H1 (cell line): ENCODE results near the gene ALG3. TPM values are rescaled to one million over a fixed set of nuclear protein-coding genes. Genes with fewer than 3 reads are reported as not detected.

ENCODE experiments used
- CTCF ChIA-PET: fragments of 300-600 bp; sonication (Branson Sonifier 250); formaldehyde crosslinking; loops from one replicate; lab custom pipeline; 2021; ENCODE audit not compliant: partially characterized antibody; lab: Charles Lee
- POLR2A ChIA-PET: fragments of 300-600 bp; sonication (Branson Sonifier 250); formaldehyde crosslinking; loops from one replicate; lab custom pipeline; 2021; ENCODE audit warnings: inconsistent platforms; ENCODE audit not compliant: partially characterized antibody; lab: Charles Lee
- DNase-seq, 2 experiments: peaks; one replicate each; pipeline versions ENCODE4 v3.0.0 to v3.0.0-alpha.2; 2010 to 2022; ENCODE audit warnings: low spot score in 2 of 2, low read depth in 1 of 2, mixed read lengths in 1 of 2
- FAIRE-seq: peaks from 2 replicates; lab custom pipeline; 2011; peaks lifted over from hg19 to GRCh38; lab: Jason Lieb, UNC
- H2AFZ ChIP-seq: 2 replicates; pipeline ENCODE4 v1.8.1; 2012; ENCODE audit warnings: low read length, inconsistent platforms
- H2AK5ac ChIP-seq: 2 replicates; pipeline ENCODE4 v1.6.1; 2013; ENCODE audit warnings: low read depth, low read length
- H2BK120ac ChIP-seq: replicated peaks from 2 replicates; pipeline ENCODE3; 2013; ENCODE audit warnings: low read depth, low read length, inconsistent platforms
- H2BK12ac ChIP-seq: 2 replicates; pipeline ENCODE4 v1.6.1; 2013; ENCODE audit warnings: low read depth, low read length
- H2BK15ac ChIP-seq: 2 replicates; pipeline ENCODE4 v1.6.1; 2013; ENCODE audit warnings: low read length
- H2BK20ac ChIP-seq: 2 replicates; pipeline ENCODE4 v1.6.1; 2013; ENCODE audit warnings: low read length
- H2BK5ac ChIP-seq: 2 replicates; pipeline ENCODE4 v1.6.1; 2013; ENCODE audit warnings: low read depth, low read length
- H3K14ac ChIP-seq: 2 replicates; pipeline ENCODE4 v1.6.1; 2013; ENCODE audit warnings: inconsistent platforms; ENCODE audit not compliant: insufficient read length
- H3K18ac ChIP-seq: 2 replicates; pipeline ENCODE4 v1.6.1; 2013; ENCODE audit warnings: low read length; ENCODE audit errors: extremely low read depth
- H3K23ac ChIP-seq: 2 replicates; pipeline ENCODE4 v1.6.1; 2013; ENCODE audit warnings: inconsistent platforms; ENCODE audit not compliant: insufficient read length
- H3K23me2 ChIP-seq: 2 replicates; pipeline ENCODE4 v1.6.1; 2013; ENCODE audit warnings: low read depth, low read length
- H3K27ac ChIP-seq: 2 replicates; pipeline ENCODE4 v1.6.1; 2011; ENCODE audit warnings: low read depth, low read length, inconsistent platforms
- H3K27me3 ChIP-seq, 4 experiments: replicated peaks in 1 of 4; 1 replicate in 1 of 4; 2 replicates in 3 of 4; pipeline versions ENCODE4 v1.6.1 to v1.8.1; 2011 to 2013; ENCODE audit warnings: low read length in 3 of 4, mild to moderate bottlenecking in 3 of 4, inconsistent platforms in 2 of 4, mixed read lengths in 2 of 4, moderate library complexity in 1 of 4; ENCODE audit not compliant: control insufficient read depth in 3 of 4, insufficient read depth in 3 of 4; ENCODE audit errors: extremely low read depth in 1 of 4
- H3K36me3 ChIP-seq, 4 experiments: 2 replicates each; pipeline versions ENCODE4 v1.6.1 to v1.8.1; 2011 to 2013; ENCODE audit warnings: mild to moderate bottlenecking in 4 of 4, low read length in 3 of 4, moderate library complexity in 2 of 4, control low read depth in 1 of 4, inconsistent platforms in 1 of 4; ENCODE audit not compliant: insufficient read depth in 4 of 4, control insufficient read depth in 2 of 4
- H3K4ac ChIP-seq: replicated peaks from 2 replicates; pipeline ENCODE3; 2013; ENCODE audit warnings: low read length, low read depth, mixed read lengths, inconsistent platforms; ENCODE audit not compliant: insufficient read length
- H3K4me1 ChIP-seq, 4 experiments: replicated peaks in 1 of 4; 1 replicate in 1 of 4; 2 replicates in 3 of 4; pipeline versions ENCODE4 v1.6.1 to v1.8.1; 2011 to 2013; ENCODE audit warnings: low read length in 3 of 4, inconsistent platforms in 2 of 4, mixed read lengths in 1 of 4; ENCODE audit not compliant: insufficient read depth in 4 of 4, control insufficient read depth in 3 of 4
- H3K4me2 ChIP-seq, 2 experiments: 2 replicates each; pipeline versions ENCODE4 v1.6.1 to v1.8.1; 2011 to 2013; ENCODE audit warnings: low read depth in 2 of 2, low read length in 2 of 2, control low read depth in 1 of 2, inconsistent platforms in 1 of 2, mild to moderate bottlenecking in 1 of 2; ENCODE audit not compliant: insufficient read depth in 1 of 2
- H3K4me3 ChIP-seq, 4 experiments: fragments of 200-600, 300-600 bp in 1 of 4; sonication (generic), shearing (Covaris generic), sonication (Bioruptor Twin) in 1 of 4; 2 replicates each; pipeline versions ENCODE4 v1.5.1 to v1.8.1; 2011 to 2016; ENCODE audit warnings: low read length in 4 of 4, low read depth in 3 of 4, control low read depth in 2 of 4, inconsistent platforms in 2 of 4, mild to moderate bottlenecking in 2 of 4, mixed read lengths in 1 of 4, moderate library complexity in 1 of 4; ENCODE audit not compliant: insufficient read depth in 2 of 4; ENCODE audit errors: extremely low read depth in 1 of 4
- H3K56ac ChIP-seq: replicated peaks from 2 replicates; pipeline ENCODE3; 2013; ENCODE audit warnings: low read depth, mild to moderate bottlenecking, mixed read lengths, low read length, inconsistent platforms; ENCODE audit not compliant: insufficient read length
- H3K79me1 ChIP-seq: 2 replicates; pipeline ENCODE4 v1.6.1; 2013; ENCODE audit warnings: low read depth, low read length, control low read depth
- H3K79me2 ChIP-seq, 2 experiments: 2 replicates each; pipeline versions ENCODE4 v1.6.1 to v1.8.1; 2012 to 2013; ENCODE audit warnings: low read length in 2 of 2, mild to moderate bottlenecking in 2 of 2, inconsistent platforms in 1 of 2; ENCODE audit not compliant: insufficient read depth in 2 of 2, control insufficient read depth in 1 of 2
- H3K9ac ChIP-seq, 4 experiments: replicated peaks in 1 of 4; 1 replicate in 1 of 4; 2 replicates in 3 of 4; pipeline versions ENCODE4 v1.6.1 to v1.8.1; 2011 to 2013; ENCODE audit warnings: low read depth in 3 of 4, low read length in 3 of 4, control low read depth in 2 of 4, mild to moderate bottlenecking in 2 of 4, moderate library complexity in 2 of 4, inconsistent platforms in 1 of 4; ENCODE audit errors: extremely low read depth in 1 of 4
- H3K9me3 ChIP-seq, 2 experiments: 2 replicates each; pipeline versions ENCODE4 v1.6.1 to v1.8.1; 2012 to 2013; ENCODE audit warnings: mild to moderate bottlenecking in 2 of 2, moderate library complexity in 2 of 2, control low read depth in 1 of 2, inconsistent platforms in 1 of 2, low read depth in 1 of 2, low read length in 1 of 2, mixed read lengths in 1 of 2; ENCODE audit not compliant: insufficient read depth in 2 of 2
- H4K20me1 ChIP-seq, 2 experiments: replicated peaks in 1 of 2; 2 replicates each; pipeline versions ENCODE3 to v1.8.1; 2011 to 2013; ENCODE audit warnings: inconsistent platforms in 2 of 2, low read length in 2 of 2, mild to moderate bottlenecking in 1 of 2; ENCODE audit not compliant: insufficient read depth in 2 of 2, control insufficient read depth in 1 of 2
- H4K5ac ChIP-seq: 2 replicates; pipeline ENCODE4 v1.6.1; 2013; ENCODE audit warnings: low read length, low read depth, mixed read lengths, inconsistent platforms; ENCODE audit not compliant: insufficient read length
- H4K8ac ChIP-seq: 2 replicates; pipeline ENCODE4 v1.8.0; 2013; ENCODE audit warnings: mild to moderate bottlenecking, moderate library complexity, low read length, inconsistent platforms; ENCODE audit not compliant: insufficient read depth; ENCODE audit errors: extremely low read depth
- H4K91ac ChIP-seq: replicated peaks from 2 replicates; pipeline ENCODE3; 2013; ENCODE audit warnings: low read length, mixed read lengths, inconsistent platforms; ENCODE audit not compliant: insufficient read length
- ATF2 ChIP-seq: IDR thresholded peaks from 2 replicates; pipeline ENCODE4 v1.6.1; 2012; ENCODE audit warnings: low read length, inconsistent platforms
- CBX8 ChIP-seq: fragments of 300-800, 300-1000 bp; sonication (generic); IDR thresholded peaks from 2 replicates; pipeline ENCODE4 v1.7.1; 2016; ENCODE audit warnings: low read depth, low read length, borderline replicate concordance
- CREB1 ChIP-seq: IDR thresholded peaks from 2 replicates; pipeline ENCODE4 v1.6.1; 2012; ENCODE audit warnings: inconsistent platforms
- FOSL1 ChIP-seq: IDR thresholded peaks from 2 replicates; pipeline ENCODE4 v1.6.1; 2011; ENCODE audit warnings: mild to moderate bottlenecking, low read depth, low read length, moderate library complexity; ENCODE audit not compliant: insufficient read depth
- JUND ChIP-seq: IDR thresholded peaks from 2 replicates; pipeline ENCODE4 v1.6.1; 2011; ENCODE audit warnings: mild to moderate bottlenecking, improper control_type of control experiment, low read length
- KDM5A ChIP-seq: fragments of 200-600 bp; IDR thresholded peaks from 2 replicates; pipeline ENCODE4 v1.7.1; 2012; ENCODE audit warnings: mild to moderate bottlenecking, low read length, inconsistent platforms, mixed read lengths
- POLR2AphosphoS5 ChIP-seq: IDR thresholded peaks from 2 replicates; pipeline ENCODE4 v1.6.1; 2011; ENCODE audit warnings: low read depth, low read length
- RNF2 ChIP-seq: fragments of 200-900, 300-1000 bp; sonication (generic); IDR thresholded peaks from 2 replicates; pipeline ENCODE4 v1.7.1; 2016; ENCODE audit warnings: borderline replicate concordance, low read depth, mild to moderate bottlenecking, antibody characterized with exemption, low read length; ENCODE audit not compliant: poor library complexity, severe bottlenecking; ENCODE audit errors: missing control alignments
- RXRA ChIP-seq: IDR thresholded peaks from 2 replicates; pipeline ENCODE4 v1.6.1; 2011; ENCODE audit warnings: low read depth, mild to moderate bottlenecking, low read length, moderate library complexity; ENCODE audit not compliant: insufficient read depth
- SIRT6 ChIP-seq: IDR thresholded peaks from one replicate; pipeline ENCODE4 v1.7.1; 2012; ENCODE audit warnings: low read length, inconsistent platforms
- TAF7 ChIP-seq: optimal IDR thresholded peaks from 2 replicates; pipeline ENCODE3; 2011; ENCODE audit warnings: low read depth, mild to moderate bottlenecking, inconsistent platforms, low read length, moderate library complexity, borderline replicate concordance
- WGBS, 2 experiments: shearing (Covaris generic) in 1 of 2; methylation state at CpG; one replicate each; pipeline versions ENCODE4 v1.1.6 to v1.1.7; 2013 to 2015; ENCODE audit warnings: low lambda C conversion rate in 2 of 2, mixed read lengths in 2 of 2, inconsistent platforms in 1 of 2, low coverage in 1 of 2, missing lambda C conversion rate in 1 of 2; ENCODE audit not compliant: insufficient replicate concordance in 2 of 2, insufficient coverage in 1 of 2, insufficient read length in 1 of 2; ENCODE audit errors: extremely low coverage in 1 of 2, missing lambda C conversion rate in 1 of 2; 5-methylcytosine and 5-hydroxymethylcytosine counted together
- polyA plus RNA-seq, 7 experiments: library from polyadenylated mRNA; depleted of rRNA in 3 of 7; stranded (reverse) in 5 of 7; unstranded in 2 of 7; fragments of >200 nt in 5 of 7; fragments of 200-250 nt in 2 of 7; gene quantifications; 1 replicate in 5 of 7; 2 replicates in 1 of 7; 4 replicates in 1 of 7; pipeline versions ENCODE4 v1.2.1 to v1.2.3, GENCODE V29; 2011 to 2013; ENCODE audit warnings: missing spikeins in 2 of 7, mixed read lengths in 2 of 7
- total RNA-seq: library from RNA; stranded (reverse); fragmentation: NEBNext Ultra II Directional; extraction: Animal tissue kit (Norgen Biotek cat#: 25700); gene quantifications from 2 replicates; pipeline ENCODE4 v1.2.1, GENCODE V29; 2021

ALG3 gene
- total and polyA plus RNA-seq, 2 of the 8 experiments (the other 6 are each of a cell fraction or from before 2014, with no cell fraction given): 54.6 to 148 TPM

GRCh38 chr3:184196536-184196935 lies 52.2 kb downstream of the ALG3 start:
- CTCF ChIA-PET: interaction anchor here (0.8 to 4.5 kb wide), 7 partner anchors 10 to 93 kb away, joined by 3 to 28 read pairs (median 4); partner anchors contain the start of genes ABCF3 and AP2M1
- no peak overlapping the region for H3K4me2 ChIP-seq
- no peaks in the 10 kb centered on the region for H3K9me3 ChIP-seq
- FAIRE-seq (no peak), DNase-seq (no peak)
- no peaks in the 10 kb centered on the region for H3K27me3 ChIP-seq
- H2BK15ac ChIP-seq: no peak overlapping the region
- no peak overlapping the region for H3K4me3 ChIP-seq
- H3K56ac ChIP-seq: no peak overlapping the region
- H3K14ac ChIP-seq: no peak overlapping the region
- H4K91ac ChIP-seq: no peak overlapping the region
- H2AFZ ChIP-seq: no peak overlapping the region
- no peak overlapping the region for H2BK12ac ChIP-seq
- H3K36me3 ChIP-seq: peaks cover 8 to 32% (median 22%) of the 10 kb centered on the region in 4 experiments
- no peak overlapping the region for H2BK20ac ChIP-seq
- no peak overlapping the region for H3K4ac ChIP-seq
- WGBS, 2 experiments: 93% methylated on average over 6 of the region's 6 CpGs; no CpG with 5 or more reads in 1 of the 2 experiments
- H3K18ac ChIP-seq: no peak overlapping the region
- peaks cover 2 to 4% of the 10 kb centered on the region in 2 experiments for H4K20me1 ChIP-seq
- no peak overlapping the region for H2BK120ac ChIP-seq
- no peak overlapping the region for H3K27ac ChIP-seq
- H4K8ac ChIP-seq: no peak overlapping the region
- no peak overlapping the region for H3K23ac ChIP-seq
- no peaks in the 10 kb centered on the region for H3K23me2 ChIP-seq
- H3K79me2 ChIP-seq: no peaks in the 10 kb centered on the region
- POLR2A ChIA-PET: interaction anchor here (3.7 to 5.4 kb wide), 2 partner anchors 10 to 62 kb away, joined by 9 to 18 read pairs; partner anchors contain the start of genes ABCF3 and EIF2B5
- H2BK5ac ChIP-seq: no peak overlapping the region
- no peak overlapping the region for H2AK5ac ChIP-seq
- H3K79me1 ChIP-seq: no peaks in the 10 kb centered on the region
- H4K5ac ChIP-seq: no peak overlapping the region
- no peaks in the 10 kb centered on the region for H3K4me1 ChIP-seq
- no peak overlapping the region for H3K9ac ChIP-seq
- TF ChIP-seq JUND (no peak), POLR2AphosphoS5 (no peak), ATF2 (no peak), CBX8 (no peak), KDM5A (no peak), CREB1 (no peak), RNF2 (no peak), SIRT6 (no peak), FOSL1 (no peak), RXRA (no peak), TAF7 (no peak)
